Measurements from ENCODE around the gene PPP1R11. TPM values are rescaled to one million over a fixed set of nuclear protein-coding genes. Genes with fewer than 3 reads are reported as not detected.
A peak's percentile ranks its signal among the peaks of the same experiment; 100 is the strongest.

Gene PPP1R11
- total and polyA plus RNA-seq, 2 of the 13 experiments (the other 11 are each of a cell fraction or from before 2014, with no cell fraction given): 32.1 to 58.9 TPM

GRCh38 chr6:30101444-30102413, 34.7 kb downstream of the PPP1R11 start (continued):
- TF ChIP-seq ATF7 (IDR thresholded peaks at IDR 0.05) (no peak), ATF7 (CRISPR knock-in tag; IDR thresholded peaks at IDR 0.05) (no peak), NR2F1 (CRISPR knock-in tag; IDR thresholded peaks at IDR 0.05) (no peak), RFXAP (CRISPR knock-in tag; IDR thresholded peaks at IDR 0.05; ENCODE audit: borderline replicate concordance) (peak; percentile 83; the same call in 1 of the 2 replicates), ZNF460 (CRISPR knock-in tag; IDR thresholded peaks at IDR 0.05; ENCODE audit: borderline replicate concordance) (no peak), CEBPB (IDR thresholded peaks at IDR 0.05; ENCODE audit: borderline replicate concordance, low read depth, low read length) (no peak), ZNF607 (CRISPR knock-in tag; IDR thresholded peaks at IDR 0.05; ENCODE audit: borderline replicate concordance) (peak; percentile 67; the same call in 1 of the 2 replicates), ARNTL (CRISPR knock-in tag; IDR thresholded peaks at IDR 0.05) (no peak), ZBTB43 (CRISPR knock-in tag; conservative IDR thresholded peaks at IDR 0.05) (no peak; the same call in none of the 2 replicates), MTF1 (CRISPR knock-in tag; IDR thresholded peaks at IDR 0.05) (no peak), MTF2 (CRISPR knock-in tag; IDR thresholded peaks at IDR 0.05; ENCODE audit: borderline replicate concordance) (peak; percentile 25; the same call in 1 of the 2 replicates), MTA3 (CRISPR knock-in tag; IDR thresholded peaks at IDR 0.05) (no peak), SAFB2 (CRISPR knock-in tag; IDR thresholded peaks at IDR 0.05; ENCODE audit: borderline replicate concordance, low read depth) (peak; percentile 90), TFDP2 (CRISPR knock-in tag; IDR thresholded peaks at IDR 0.05) (peak; percentile 69), HNF1B (CRISPR knock-in tag; IDR thresholded peaks at IDR 0.05) (peak; percentile 82), ZNF121 (CRISPR knock-in tag; IDR thresholded peaks at IDR 0.05) (peak; percentile 76; the same call in 1 of the 2 replicates), ZNF891 (CRISPR knock-in tag; IDR thresholded peaks at IDR 0.05) (peak; percentile 64; the same call in 1 of the 2 replicates), SP4 (CRISPR knock-in tag; IDR thresholded peaks at IDR 0.05) (peak; percentile 85), SAP130 (CRISPR knock-in tag; IDR thresholded peaks at IDR 0.05; ENCODE audit: low read depth) (peak; percentile 90), CC2D1A (CRISPR knock-in tag; IDR thresholded peaks at IDR 0.05) (no peak), ZSCAN9 (CRISPR knock-in tag; IDR thresholded peaks at IDR 0.05; ENCODE audit: borderline replicate concordance) (peak; percentile 85), SIX4 (CRISPR knock-in tag; IDR thresholded peaks at IDR 0.05) (no peak), NCOA5 (CRISPR knock-in tag; IDR thresholded peaks at IDR 0.05) (no peak), ZBTB49 (CRISPR knock-in tag; IDR thresholded peaks at IDR 0.05; ENCODE audit: borderline replicate concordance) (no peak)
